HEK293 (cell line): Measurements from ENCODE around the gene MXRA5.

Experiments
- BCL11A ChIP-seq: fragments of 450-650 bp; formaldehyde crosslinking; IDR thresholded peaks from 2 replicates; pipeline ENCODE4 v1.5.1; 2016; ENCODE audit warnings: low read depth, missing biosample characterization, missing genetic modification characterization
- KLF16 ChIP-seq: fragments of 450-650 bp; formaldehyde crosslinking; IDR thresholded peaks from 2 replicates; pipeline ENCODE4 v1.5.1; 2017; ENCODE audit warnings: missing biosample characterization, missing genetic modification characterization
- MYNN ChIP-seq: fragments of 450-650 bp; formaldehyde crosslinking; IDR thresholded peaks from 2 replicates; pipeline ENCODE4 v1.5.1; 2016; ENCODE audit warnings: missing biosample characterization, missing genetic modification characterization, borderline replicate concordance
- RBAK ChIP-seq: fragments of 450-650 bp; formaldehyde crosslinking; IDR thresholded peaks from 2 replicates; pipeline ENCODE4 v1.5.1; 2016; ENCODE audit warnings: missing biosample characterization, missing genetic modification characterization
- TCF7L2 ChIP-seq: IDR thresholded peaks from 2 replicates; pipeline ENCODE4 v1.6.1; 2011; ENCODE audit warnings: low read depth, mild to moderate bottlenecking, inconsistent platforms, low read length, moderate library complexity, borderline replicate concordance
- ZFP37 ChIP-seq: fragments of 450-650 bp; formaldehyde crosslinking; IDR thresholded peaks from 2 replicates; pipeline ENCODE4 v1.5.1; 2016; ENCODE audit warnings: missing biosample characterization, missing genetic modification characterization
- ZNF274 ChIP-seq, 2 experiments: fragments of 200-500 bp in 1 of 2; fragments of 450-650 bp in 1 of 2; sonication (Bioruptor generic) in 1 of 2; formaldehyde crosslinking in 1 of 2; IDR thresholded peaks; 2 replicates each; pipeline versions ENCODE4 v1.5.1 to v1.6.1; 2014 to 2016; ENCODE audit warnings: borderline replicate concordance in 1 of 2, inconsistent platforms in 1 of 2, low read length in 1 of 2, missing biosample characterization in 1 of 2, missing genetic modification characterization in 1 of 2
- TF ChIP-seq, protein P1 (sequence below): fragments of 450-650 bp; formaldehyde crosslinking; IDR thresholded peaks from 2 replicates; pipeline ENCODE4 v1.5.1; 2016; ENCODE audit warnings: missing biosample characterization, missing genetic modification characterization, low read depth
- TF ChIP-seq, protein P2 (sequence below): fragments of 450-650 bp; formaldehyde crosslinking; IDR thresholded peaks from 2 replicates; pipeline ENCODE4 v1.5.1; 2016; ENCODE audit warnings: missing biosample characterization, missing genetic modification characterization
- TF ChIP-seq, protein P3 (sequence below): fragments of 450-650 bp; formaldehyde crosslinking; IDR thresholded peaks from 2 replicates; pipeline ENCODE4 v1.5.1; 2016; ENCODE audit warnings: missing biosample characterization, missing genetic modification characterization
- TF ChIP-seq, protein P4 (sequence below): sonication (generic); formaldehyde crosslinking; IDR thresholded peaks from 2 replicates; pipeline ENCODE4 v1.8.1; 2022; ENCODE audit warnings: mild to moderate bottlenecking, moderate library complexity, missing genetic modification reagents
- TF ChIP-seq, protein P5 (sequence below): fragments of 450-650 bp; IDR thresholded peaks from 2 replicates; pipeline ENCODE4 v1.5.1; 2018; ENCODE audit warnings: missing biosample characterization, missing genetic modification characterization

DNA sequence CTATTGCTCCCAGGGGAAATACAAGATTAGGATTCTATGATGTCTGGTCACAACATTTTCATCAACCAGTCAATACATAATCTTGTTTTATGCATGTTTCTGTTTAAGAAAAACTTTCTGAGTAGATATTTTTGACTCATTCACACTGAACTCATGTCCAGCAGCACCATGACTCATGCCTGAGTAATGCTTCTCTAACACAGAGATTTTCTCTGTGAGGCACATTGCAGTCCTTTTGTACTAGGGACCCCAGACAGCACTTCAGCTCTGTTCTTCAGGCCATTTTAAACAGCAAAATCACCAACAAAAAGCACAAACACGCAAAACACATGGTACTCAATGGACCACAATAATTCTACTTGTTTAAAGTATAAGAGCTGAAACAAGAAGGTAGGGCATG is 83.6 kb downstream of the MXRA5 start:
- TF ChIP-seq, protein P1, sequence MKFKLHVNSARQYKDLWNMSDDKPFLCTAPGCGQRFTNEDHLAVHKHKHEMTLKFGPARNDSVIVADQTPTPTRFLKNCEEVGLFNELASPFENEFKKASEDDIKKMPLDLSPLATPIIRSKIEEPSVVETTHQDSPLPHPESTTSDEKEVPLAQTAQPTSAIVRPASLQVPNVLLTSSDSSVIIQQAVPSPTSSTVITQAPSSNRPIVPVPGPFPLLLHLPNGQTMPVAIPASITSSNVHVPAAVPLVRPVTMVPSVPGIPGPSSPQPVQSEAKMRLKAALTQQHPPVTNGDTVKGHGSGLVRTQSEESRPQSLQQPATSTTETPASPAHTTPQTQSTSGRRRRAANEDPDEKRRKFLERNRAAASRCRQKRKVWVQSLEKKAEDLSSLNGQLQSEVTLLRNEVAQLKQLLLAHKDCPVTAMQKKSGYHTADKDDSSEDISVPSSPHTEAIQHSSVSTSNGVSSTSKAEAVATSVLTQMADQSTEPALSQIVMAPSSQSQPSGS, result no peak
- TF ChIP-seq, protein P2, sequence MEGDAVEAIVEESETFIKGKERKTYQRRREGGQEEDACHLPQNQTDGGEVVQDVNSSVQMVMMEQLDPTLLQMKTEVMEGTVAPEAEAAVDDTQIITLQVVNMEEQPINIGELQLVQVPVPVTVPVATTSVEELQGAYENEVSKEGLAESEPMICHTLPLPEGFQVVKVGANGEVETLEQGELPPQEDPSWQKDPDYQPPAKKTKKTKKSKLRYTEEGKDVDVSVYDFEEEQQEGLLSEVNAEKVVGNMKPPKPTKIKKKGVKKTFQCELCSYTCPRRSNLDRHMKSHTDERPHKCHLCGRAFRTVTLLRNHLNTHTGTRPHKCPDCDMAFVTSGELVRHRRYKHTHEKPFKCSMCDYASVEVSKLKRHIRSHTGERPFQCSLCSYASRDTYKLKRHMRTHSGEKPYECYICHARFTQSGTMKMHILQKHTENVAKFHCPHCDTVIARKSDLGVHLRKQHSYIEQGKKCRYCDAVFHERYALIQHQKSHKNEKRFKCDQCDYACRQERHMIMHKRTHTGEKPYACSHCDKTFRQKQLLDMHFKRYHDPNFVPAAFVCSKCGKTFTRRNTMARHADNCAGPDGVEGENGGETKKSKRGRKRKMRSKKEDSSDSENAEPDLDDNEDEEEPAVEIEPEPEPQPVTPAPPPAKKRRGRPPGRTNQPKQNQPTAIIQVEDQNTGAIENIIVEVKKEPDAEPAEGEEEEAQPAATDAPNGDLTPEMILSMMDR (tag by site-specific recombination), result no peak
- TF ChIP-seq TCF7L2 (no peak), ZFP37 (tag by site-specific recombination) (no peak), MYNN (tag by site-specific recombination) (no peak), BCL11A (tag by site-specific recombination) (no peak), RBAK (tag by site-specific recombination) (no peak), KLF16 (tag by site-specific recombination) (no peak), ZNF274 (IDR thresholded peaks at IDR 0.05; ENCODE audit: low read length) (no peak), ZNF274 (tag by site-specific recombination; IDR thresholded peaks at IDR 0.05; ENCODE audit: borderline replicate concordance) (no peak)
- TF ChIP-seq, protein P3, sequence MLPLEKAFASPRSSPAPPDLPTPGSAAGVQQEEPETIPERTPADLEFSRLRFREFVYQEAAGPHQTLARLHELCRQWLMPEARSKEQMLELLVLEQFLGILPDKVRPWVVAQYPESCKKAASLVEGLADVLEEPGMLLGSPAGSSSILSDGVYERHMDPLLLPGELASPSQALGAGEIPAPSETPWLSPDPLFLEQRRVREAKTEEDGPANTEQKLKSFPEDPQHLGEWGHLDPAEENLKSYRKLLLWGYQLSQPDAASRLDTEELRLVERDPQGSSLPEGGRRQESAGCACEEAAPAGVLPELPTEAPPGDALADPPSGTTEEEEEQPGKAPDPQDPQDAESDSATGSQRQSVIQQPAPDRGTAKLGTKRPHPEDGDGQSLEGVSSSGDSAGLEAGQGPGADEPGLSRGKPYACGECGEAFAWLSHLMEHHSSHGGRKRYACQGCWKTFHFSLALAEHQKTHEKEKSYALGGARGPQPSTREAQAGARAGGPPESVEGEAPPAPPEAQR (tag by site-specific recombination), result no peak
- TF ChIP-seq, protein P4, sequence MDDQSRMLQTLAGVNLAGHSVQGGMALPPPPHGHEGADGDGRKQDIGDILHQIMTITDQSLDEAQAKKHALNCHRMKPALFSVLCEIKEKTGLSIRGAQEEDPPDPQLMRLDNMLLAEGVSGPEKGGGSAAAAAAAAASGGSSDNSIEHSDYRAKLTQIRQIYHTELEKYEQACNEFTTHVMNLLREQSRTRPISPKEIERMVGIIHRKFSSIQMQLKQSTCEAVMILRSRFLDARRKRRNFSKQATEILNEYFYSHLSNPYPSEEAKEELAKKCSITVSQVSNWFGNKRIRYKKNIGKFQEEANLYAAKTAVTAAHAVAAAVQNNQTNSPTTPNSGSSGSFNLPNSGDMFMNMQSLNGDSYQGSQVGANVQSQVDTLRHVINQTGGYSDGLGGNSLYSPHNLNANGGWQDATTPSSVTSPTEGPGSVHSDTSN, result no peak
- TF ChIP-seq, protein P5, sequence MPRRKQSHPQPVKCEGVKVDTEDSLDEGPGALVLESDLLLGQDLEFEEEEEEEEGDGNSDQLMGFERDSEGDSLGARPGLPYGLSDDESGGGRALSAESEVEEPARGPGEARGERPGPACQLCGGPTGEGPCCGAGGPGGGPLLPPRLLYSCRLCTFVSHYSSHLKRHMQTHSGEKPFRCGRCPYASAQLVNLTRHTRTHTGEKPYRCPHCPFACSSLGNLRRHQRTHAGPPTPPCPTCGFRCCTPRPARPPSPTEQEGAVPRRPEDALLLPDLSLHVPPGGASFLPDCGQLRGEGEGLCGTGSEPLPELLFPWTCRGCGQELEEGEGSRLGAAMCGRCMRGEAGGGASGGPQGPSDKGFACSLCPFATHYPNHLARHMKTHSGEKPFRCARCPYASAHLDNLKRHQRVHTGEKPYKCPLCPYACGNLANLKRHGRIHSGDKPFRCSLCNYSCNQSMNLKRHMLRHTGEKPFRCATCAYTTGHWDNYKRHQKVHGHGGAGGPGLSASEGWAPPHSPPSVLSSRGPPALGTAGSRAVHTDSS (tag by site-specific recombination), result no peak
